ENCODE data around the gene MYO1H. TPM values are rescaled to one million over a fixed set of nuclear protein-coding genes. Genes with fewer than 3 reads are reported as not detected.

MYO1H gene
- total RNA-seq, 1 experiment from 2014 or later: not detected

DNA sequence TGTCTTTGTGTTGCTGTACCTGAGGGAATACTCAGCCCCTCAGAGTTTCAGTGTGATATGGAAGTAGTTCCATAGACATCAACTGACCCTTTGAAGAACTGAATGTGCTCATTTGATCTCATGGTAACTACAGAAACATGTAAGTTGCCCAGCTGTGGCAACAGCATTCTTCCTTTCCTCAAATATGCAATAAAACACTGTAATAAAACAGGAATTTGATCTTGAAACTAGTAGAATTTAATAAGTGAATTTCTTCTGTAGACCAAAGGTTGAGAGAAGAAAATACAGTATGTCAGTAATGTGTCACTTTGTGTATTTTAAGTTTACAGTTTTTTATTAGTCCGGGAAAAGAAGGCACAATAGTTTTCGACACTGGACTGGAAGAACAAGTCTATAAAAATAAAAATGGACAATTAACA is 97.5 kb downstream of the MYO1H start:
- Histone ChIP-seq H3K9me2 (ENCODE audit: insufficient read depth) (no peaks in the 10 kb centered on the region), H3K27me3 (ENCODE audit: insufficient read depth, low read length) (no peaks in the 10 kb centered on the region), H2AFZ (ENCODE audit: low read depth, low read length, poor library complexity, severe bottlenecking) (no peak overlapping the region), H3K27ac (ENCODE audit: low read depth, low read length) (no peak overlapping the region), H3K4me2 (ENCODE audit: low read length) (no peak overlapping the region), H3K9me3 (ENCODE audit: control insufficient read depth in 1 of 2, insufficient read depth in 1 of 2, low read depth in 1 of 2, low read length in 2 of 2) (no peaks in the 10 kb centered on the region), H3K4me1 (ENCODE audit: control insufficient read depth in 1 of 2, insufficient read depth in 2 of 2, low read length in 2 of 2) (no peaks in the 10 kb centered on the region), H3K79me2 (ENCODE audit: insufficient read depth, low read length) (no peaks in the 10 kb centered on the region), H3K4me3 (replicated peaks in 1 of 2; ENCODE audit: low read depth in 1 of 2, low read length in 2 of 2) (no peak overlapping the region), H3K9ac (ENCODE audit: low read length) (no peak overlapping the region), H3K36me3 (ENCODE audit: control insufficient read depth in 1 of 2, insufficient read depth in 2 of 2, low read length in 2 of 2) (no peaks in the 10 kb centered on the region; a peak in 1 of 4 replicates), H4K20me1 (ENCODE audit: insufficient read depth) (no peaks in the 10 kb centered on the region)
- TF ChIP-seq ATF3 (IDR thresholded peaks at IDR 0.05): no peak
- TF ChIP-seq RAD21 (IDR thresholded peaks at IDR 0.05; ENCODE audit: low read depth): no peak
- TF ChIP-seq CBX3 (IDR thresholded peaks at IDR 0.05; ENCODE audit: low read depth): no peak
- TF ChIP-seq CTCF (IDR thresholded peaks at IDR 0.05 in 2 of 3, conservative IDR thresholded peaks at IDR 0.05 in 1 of 3; ENCODE audit: borderline replicate concordance in 1 of 3, insufficient read depth in 1 of 3, low read depth in 2 of 3, low read length in 2 of 3): no peak
- no peak for TF ChIP-seq SRF (IDR thresholded peaks at IDR 0.05; ENCODE audit: low read depth)
- ATAC-seq (no peak), DNase-seq (ENCODE audit: low read depth, low spot score) (no peak)
- POLR2A ChIA-PET: no interaction called here
- RAD21 ChIA-PET (ENCODE audit: low non-redundant PET in 1 of 2, low total read pairs in 2 of 2, uncharacterized antibody in 2 of 2, unreplicated experiment in 2 of 2): no interaction called here
- CTCF ChIA-PET: interaction anchor here (1.6 kb wide), 2 partner anchors 11 to 12 kb away, joined by 6 to 8 read pairs; no protein-coding TSS in a partner anchor
- intact Hi-C loops (cut with micrococcal nuclease): no loop called here
- no TSS peak for BruUV-seq (replicated peaks)

DNA sequence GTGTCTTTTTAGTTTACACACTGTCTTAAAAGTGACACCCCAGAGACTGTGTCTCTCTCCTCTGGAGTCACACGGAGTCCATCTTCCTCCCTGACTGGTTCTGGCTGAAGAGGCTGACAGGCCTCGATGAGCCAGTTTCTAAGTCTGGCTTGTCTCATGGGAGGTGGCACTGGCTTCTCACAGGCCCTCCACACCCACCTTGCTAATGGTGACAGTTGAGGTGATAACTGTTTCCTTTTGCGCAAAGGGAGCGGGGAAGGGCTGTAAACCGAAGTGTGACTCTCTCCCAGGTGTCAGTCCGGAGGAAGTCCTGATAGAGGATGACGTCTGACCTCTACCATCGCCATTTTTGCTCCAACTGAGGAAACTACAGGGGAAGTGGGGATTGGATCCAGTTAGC is 99.2 kb downstream of the MYO1H start:
- no peaks in the 10 kb centered on the region for H3K9me2 ChIP-seq (ENCODE audit: insufficient read depth)
- no peak overlapping the region for H3K9ac ChIP-seq (ENCODE audit: low read length)
- CTCF ChIA-PET: no interaction called here
- RAD21 ChIA-PET (ENCODE audit: low non-redundant PET in 1 of 2, low total read pairs in 2 of 2, uncharacterized antibody in 2 of 2, unreplicated experiment in 2 of 2): no interaction called here
- H3K36me3 ChIP-seq (ENCODE audit: control insufficient read depth in 1 of 2, insufficient read depth in 2 of 2, low read length in 2 of 2): peaks cover 2 to 4% of the 10 kb centered on the region in 2 experiments; a peak in 2 of 4 replicates
- no peaks in the 10 kb centered on the region for H3K27me3 ChIP-seq (ENCODE audit: insufficient read depth, low read length)
- no peaks in the 10 kb centered on the region for H3K9me3 ChIP-seq (ENCODE audit: control insufficient read depth in 1 of 2, insufficient read depth in 1 of 2, low read depth in 1 of 2, low read length in 2 of 2)
- no peak overlapping the region for H3K4me2 ChIP-seq (ENCODE audit: low read length)
- intact Hi-C loops (cut with micrococcal nuclease): no loop called here
- no peak for ATAC-seq
- no TSS peak for BruUV-seq (replicated peaks)
- no peaks in the 10 kb centered on the region for H3K4me1 ChIP-seq (ENCODE audit: control insufficient read depth in 1 of 2, insufficient read depth in 2 of 2, low read length in 2 of 2)
- no peaks in the 10 kb centered on the region for H3K79me2 ChIP-seq (ENCODE audit: insufficient read depth, low read length)
- H3K4me3 ChIP-seq (replicated peaks in 1 of 2; ENCODE audit: low read depth in 1 of 2, low read length in 2 of 2): no peak overlapping the region
- H3K27ac ChIP-seq (ENCODE audit: low read depth, low read length): no peak overlapping the region
- H4K20me1 ChIP-seq (ENCODE audit: insufficient read depth): no peaks in the 10 kb centered on the region
- no peak overlapping the region for H2AFZ ChIP-seq (ENCODE audit: low read depth, low read length, poor library complexity, severe bottlenecking)
- POLR2A ChIA-PET: no interaction called here
- DNase-seq (ENCODE audit: low read depth, low spot score): no peak
- TF ChIP-seq EZH2phosphoT487 (IDR thresholded peaks at IDR 0.05; ENCODE audit: borderline replicate concordance) (no peak), POLR2AphosphoS5 (IDR thresholded peaks at IDR 0.05; ENCODE audit: low read depth, low read length) (no peak), SP1 (IDR thresholded peaks at IDR 0.05; ENCODE audit: low read depth) (no peak), ZNF274 (IDR thresholded peaks at IDR 0.05; ENCODE audit: low read depth, low read length) (no peak), CEBPB (IDR thresholded peaks at IDR 0.05; ENCODE audit: low read depth) (no peak), SRF (IDR thresholded peaks at IDR 0.05; ENCODE audit: low read depth) (no peak), YY1 (IDR thresholded peaks at IDR 0.05; ENCODE audit: extremely low read depth, insufficient replicate concordance, low read depth, low read length) (no peak), TCF7L2 (IDR thresholded peaks at IDR 0.05; ENCODE audit: borderline replicate concordance, extremely low read depth, insufficient read depth, insufficient read length) (no peak), JUND (IDR thresholded peaks at IDR 0.05) (no peak), CBX3 (IDR thresholded peaks at IDR 0.05; ENCODE audit: low read depth) (no peak), CTCF (IDR thresholded peaks at IDR 0.05 in 2 of 3, conservative IDR thresholded peaks at IDR 0.05 in 1 of 3; ENCODE audit: borderline replicate concordance in 1 of 3, insufficient read depth in 1 of 3, low read depth in 2 of 3, low read length in 2 of 3) (no peak), POLR2A (IDR thresholded peaks at IDR 0.05; ENCODE audit: borderline replicate concordance, extremely low read depth, insufficient read depth, insufficient read length) (no peak)

All from HCT116 (cell line).